ENCODE results near the gene VSIG8. TPM values are rescaled to one million over a fixed set of nuclear protein-coding genes. Genes with fewer than 3 reads are reported as not detected.

VSIG8 gene
- total and polyA plus RNA-seq, 2 of the 4 experiments (the other 2 are of a cell fraction) = not detected

DNA sequence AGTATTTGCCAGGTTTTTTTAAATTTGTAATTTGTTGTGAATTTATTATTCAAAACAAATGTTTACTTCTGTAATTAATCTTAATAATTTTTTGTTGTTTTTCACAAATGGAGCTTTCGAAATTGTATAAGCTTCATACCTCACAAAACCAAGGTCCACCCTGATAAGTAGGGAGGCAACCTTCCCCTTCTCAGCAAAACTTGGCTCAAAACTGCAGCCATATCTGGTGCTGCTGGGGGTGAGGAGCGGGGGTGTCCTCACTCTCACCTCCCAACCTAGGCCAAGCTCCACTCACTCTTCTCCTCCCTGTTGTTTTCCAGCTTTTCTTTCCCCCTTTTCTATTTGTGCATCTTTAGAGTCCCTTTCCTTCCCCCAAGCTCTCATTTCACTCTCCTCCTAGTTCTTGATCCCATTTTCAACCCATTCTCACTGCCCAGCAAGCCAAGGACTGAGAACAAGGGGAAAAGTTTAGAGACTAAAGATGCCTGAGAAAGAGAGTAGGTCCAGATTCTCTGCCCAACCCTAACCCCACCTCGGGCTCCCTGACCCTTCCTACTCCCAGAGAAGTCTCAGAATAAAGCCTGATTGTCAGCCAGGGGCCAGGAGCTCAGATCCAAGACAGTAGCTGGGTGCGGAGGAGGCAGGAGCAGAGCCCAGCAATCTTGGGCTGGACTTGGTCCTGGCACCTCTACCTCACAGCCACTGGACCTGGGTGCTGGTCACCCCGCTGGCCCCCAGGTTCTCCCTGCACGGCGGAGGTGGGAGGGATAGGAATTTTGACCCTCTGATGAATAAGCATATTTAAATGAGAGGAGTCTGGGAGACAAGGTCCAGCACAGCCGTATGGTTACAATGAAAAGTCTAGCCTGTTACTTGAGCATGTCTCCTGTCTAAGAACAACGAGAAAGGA is 45.8 kb upstream of the VSIG8 start:
- no peak overlapping the region for H3K14ac ChIP-seq (replicated peaks; ENCODE audit: low read depth, low read length)
- no peak overlapping the region for H2AK9ac ChIP-seq (replicated peaks; ENCODE audit: low read depth, low read length, poor library complexity)
- H3K18ac ChIP-seq (ENCODE audit: low read depth, low read length) = no peak overlapping the region
- no peak overlapping the region for H2BK15ac ChIP-seq (ENCODE audit: low read depth, low read length)
- peaks cover 0 to 21% of the 10 kb centered on the region in 2 experiments; a peak in 2 of 4 replicates for H3K79me1 ChIP-seq (ENCODE audit: low read depth in 1 of 2, low read length in 2 of 2)
- in situ Hi-C loops (cut with MboI; ENCODE audit: low sequenced_read_pairs) = no loop called here
- dilution Hi-C loops (cut with HindIII; ENCODE audit: low sequenced_read_pairs, unreplicated experiment) = no loop called here
- H3K27ac ChIP-seq (ENCODE audit: insufficient read depth, low read length) = no peak overlapping the region
- ChIA-PET CTCF (no interaction called here), POLR2A (ENCODE audit: unreplicated experiment) (interaction anchor here (0.7 kb wide), 1 partner anchor 1791 kb away, joined by 3 read pairs; no protein-coding TSS in a partner anchor)
- no peak overlapping the region for H3K56ac ChIP-seq (ENCODE audit: extremely low read depth, insufficient read depth, low read length)
- H3K9me3 ChIP-seq (ENCODE audit: control insufficient read depth, insufficient read depth, low read length) = no peaks in the 10 kb centered on the region
- H2AK5ac ChIP-seq (ENCODE audit: low read depth, low read length) = no peak overlapping the region
- BruUV-seq (replicated peaks) = no TSS peak
- H4K20me1 ChIP-seq (ENCODE audit: insufficient read depth, low read length) = no peaks in the 10 kb centered on the region
- no CpG with 5 or more reads among the region's 9 CpGs for WGBS, 2 experiments (ENCODE audit: extremely low coverage in 2 of 2, insufficient read length in 1 of 2)
- H2BK20ac ChIP-seq (ENCODE audit: low read depth, low read length) = no peak overlapping the region
- H3K4me2 ChIP-seq (ENCODE audit: low read depth, low read length) = no peak overlapping the region
- no peak overlapping the region for H4K91ac ChIP-seq (ENCODE audit: insufficient read depth, low read depth, low read length)
- DNase-seq (no peak), ATAC-seq (ENCODE audit: low read depth) (no peak)
- H3K23ac ChIP-seq (ENCODE audit: low read depth, low read length) = no peak overlapping the region
- H3K4ac ChIP-seq (ENCODE audit: low read depth, low read length) = no peak overlapping the region
- H4K8ac ChIP-seq (ENCODE audit: low read depth in 2 of 2, low read length in 2 of 2) = no peak overlapping the region
- no peaks in the 10 kb centered on the region for H3K36me3 ChIP-seq (ENCODE audit: control insufficient read depth, insufficient read depth, low read length)
- H2AFZ ChIP-seq (replicated peaks; ENCODE audit: low read length, poor library complexity) = no peak overlapping the region
- H2BK120ac ChIP-seq (ENCODE audit: low read depth, low read length) = no peak overlapping the region
- H2BK5ac ChIP-seq (ENCODE audit: low read depth, low read length, poor library complexity, severe bottlenecking) = no peak overlapping the region
- H3K9ac ChIP-seq (ENCODE audit: low read depth, low read length) = no peak overlapping the region
- peaks cover 16% of the 10 kb centered on the region for H3K4me1 ChIP-seq (ENCODE audit: control insufficient read depth, insufficient read depth, low read length)
- H3K27me3 ChIP-seq (ENCODE audit: control insufficient read depth, insufficient read depth, low read length) = no peaks in the 10 kb centered on the region
- intact Hi-C loops (cut with micrococcal nuclease) = no loop called here
- no peak overlapping the region for H3K4me3 ChIP-seq (ENCODE audit: insufficient read depth, low read depth, low read length)
- H3K9me1 ChIP-seq (ENCODE audit: insufficient read depth, low read length) = peaks cover 18% of the 10 kb centered on the region
- no peak overlapping the region for H4K5ac ChIP-seq (ENCODE audit: low read depth, low read length)
- TF ChIP-seq RCOR1 (IDR thresholded peaks at IDR 0.05; ENCODE audit: insufficient replicate concordance, low read length) (no peak), RFX5 (IDR thresholded peaks at IDR 0.05; ENCODE audit: low read depth, low read length) (no peak), POLR2A (IDR thresholded peaks at IDR 0.05; ENCODE audit: low read depth, low read length) (no peak), SMC3 (IDR thresholded peaks at IDR 0.05; ENCODE audit: low read depth, low read length) (no peak), MAZ (IDR thresholded peaks at IDR 0.05; ENCODE audit: borderline replicate concordance, low read depth, low read length) (no peak), RAD21 (IDR thresholded peaks at IDR 0.05; ENCODE audit: low read length) (no peak), MAFK (IDR thresholded peaks at IDR 0.05; ENCODE audit: low read depth, low read length) (no peak), MXI1 (IDR thresholded peaks at IDR 0.05; ENCODE audit: borderline replicate concordance, low read depth, low read length) (no peak), NFE2L2 (IDR thresholded peaks at IDR 0.05; ENCODE audit: low read depth, low read length) (no peak), FOS (IDR thresholded peaks at IDR 0.05; ENCODE audit: low read depth, low read length) (no peak), CHD1 (IDR thresholded peaks at IDR 0.05; ENCODE audit: low read depth, low read length) (no peak), CEBPB (IDR thresholded peaks at IDR 0.05; ENCODE audit: low read depth, low read length) (no peak)
- TF ChIP-seq, protein P1, sequence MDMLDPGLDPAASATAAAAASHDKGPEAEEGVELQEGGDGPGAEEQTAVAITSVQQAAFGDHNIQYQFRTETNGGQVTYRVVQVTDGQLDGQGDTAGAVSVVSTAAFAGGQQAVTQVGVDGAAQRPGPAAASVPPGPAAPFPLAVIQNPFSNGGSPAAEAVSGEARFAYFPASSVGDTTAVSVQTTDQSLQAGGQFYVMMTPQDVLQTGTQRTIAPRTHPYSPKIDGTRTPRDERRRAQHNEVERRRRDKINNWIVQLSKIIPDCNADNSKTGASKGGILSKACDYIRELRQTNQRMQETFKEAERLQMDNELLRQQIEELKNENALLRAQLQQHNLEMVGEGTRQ (IDR thresholded peaks at IDR 0.05; ENCODE audit: low read depth, low read length) = no peak
- TF ChIP-seq, protein P2, sequence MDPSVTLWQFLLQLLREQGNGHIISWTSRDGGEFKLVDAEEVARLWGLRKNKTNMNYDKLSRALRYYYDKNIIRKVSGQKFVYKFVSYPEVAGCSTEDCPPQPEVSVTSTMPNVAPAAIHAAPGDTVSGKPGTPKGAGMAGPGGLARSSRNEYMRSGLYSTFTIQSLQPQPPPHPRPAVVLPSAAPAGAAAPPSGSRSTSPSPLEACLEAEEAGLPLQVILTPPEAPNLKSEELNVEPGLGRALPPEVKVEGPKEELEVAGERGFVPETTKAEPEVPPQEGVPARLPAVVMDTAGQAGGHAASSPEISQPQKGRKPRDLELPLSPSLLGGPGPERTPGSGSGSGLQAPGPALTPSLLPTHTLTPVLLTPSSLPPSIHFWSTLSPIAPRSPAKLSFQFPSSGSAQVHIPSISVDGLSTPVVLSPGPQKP (IDR thresholded peaks at IDR 0.05; ENCODE audit: borderline replicate concordance, low read depth, low read length) = no peak
- TF ChIP-seq, protein P3, sequence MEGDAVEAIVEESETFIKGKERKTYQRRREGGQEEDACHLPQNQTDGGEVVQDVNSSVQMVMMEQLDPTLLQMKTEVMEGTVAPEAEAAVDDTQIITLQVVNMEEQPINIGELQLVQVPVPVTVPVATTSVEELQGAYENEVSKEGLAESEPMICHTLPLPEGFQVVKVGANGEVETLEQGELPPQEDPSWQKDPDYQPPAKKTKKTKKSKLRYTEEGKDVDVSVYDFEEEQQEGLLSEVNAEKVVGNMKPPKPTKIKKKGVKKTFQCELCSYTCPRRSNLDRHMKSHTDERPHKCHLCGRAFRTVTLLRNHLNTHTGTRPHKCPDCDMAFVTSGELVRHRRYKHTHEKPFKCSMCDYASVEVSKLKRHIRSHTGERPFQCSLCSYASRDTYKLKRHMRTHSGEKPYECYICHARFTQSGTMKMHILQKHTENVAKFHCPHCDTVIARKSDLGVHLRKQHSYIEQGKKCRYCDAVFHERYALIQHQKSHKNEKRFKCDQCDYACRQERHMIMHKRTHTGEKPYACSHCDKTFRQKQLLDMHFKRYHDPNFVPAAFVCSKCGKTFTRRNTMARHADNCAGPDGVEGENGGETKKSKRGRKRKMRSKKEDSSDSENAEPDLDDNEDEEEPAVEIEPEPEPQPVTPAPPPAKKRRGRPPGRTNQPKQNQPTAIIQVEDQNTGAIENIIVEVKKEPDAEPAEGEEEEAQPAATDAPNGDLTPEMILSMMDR (conservative IDR thresholded peaks at IDR 0.05; ENCODE audit: low read depth, low read length) = no peak

Measured in IMR-90 (cell line).